ENCODE data around the gene MYDGF. TPM values are rescaled to one million over a fixed set of nuclear protein-coding genes. Genes with fewer than 3 reads are reported as not detected.
A peak's percentile ranks its signal among the peaks of the same experiment; 100 is the strongest.

Gene MYDGF
- polyA plus RNA-seq, 3 donors, result 64.6 to 165 (median 160) TPM

DNA sequence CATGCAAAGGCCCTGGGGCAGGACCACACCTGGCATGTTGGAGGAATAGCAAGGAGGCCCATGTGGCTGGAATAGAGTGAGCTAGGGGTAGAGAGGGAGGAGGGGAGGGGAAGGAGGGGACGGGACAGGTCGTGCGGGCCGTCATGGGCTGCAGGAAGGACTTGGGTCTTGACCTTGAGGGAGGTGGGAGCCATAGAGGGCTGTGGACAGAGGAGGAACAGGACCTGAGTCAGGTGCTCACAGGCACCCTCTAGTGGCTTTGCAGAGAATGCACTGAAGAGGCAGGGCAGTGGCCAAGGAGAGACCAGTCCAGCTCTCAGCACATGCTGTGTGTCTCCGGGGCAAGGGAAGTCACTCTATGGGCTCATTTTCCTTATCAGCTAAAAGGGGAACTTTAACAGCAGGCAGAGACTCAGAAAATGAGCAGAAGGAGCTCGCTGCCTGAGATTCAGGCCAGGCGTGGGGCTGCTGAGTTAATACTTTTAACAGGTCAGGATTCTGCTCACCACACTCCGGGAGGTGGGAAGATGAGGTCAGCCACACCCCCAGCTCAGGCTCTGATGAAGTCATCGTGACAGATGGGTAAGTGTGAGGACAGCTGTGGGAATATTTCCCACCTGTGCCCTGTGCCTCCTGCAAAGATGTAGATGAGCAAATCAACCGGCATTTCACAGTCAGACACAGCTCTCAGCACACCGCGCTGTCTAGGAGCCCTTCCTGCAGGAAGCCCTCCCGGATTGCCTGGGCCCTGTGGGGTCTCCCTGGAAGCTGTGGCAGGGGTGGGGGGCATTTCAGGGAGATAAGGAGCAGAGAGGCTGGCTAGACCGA is 36.8 kb downstream of the MYDGF start:
- no peaks in the 10 kb centered on the region for H3K27me3 ChIP-seq (ENCODE audit: control insufficient read depth in 2 of 2, insufficient read depth in 2 of 2, low read length in 2 of 2)
- Mint-ChIP-seq H3K27me3 (ENCODE audit: low read depth in 3 of 3) (peaks cover 1 to 16% (median 12%) of the 10 kb centered on the region in 3 donors), H3K4me1 (peaks cover 46% of the 10 kb centered on the region), H3K27ac (peak overlapping the region; percentile 86 to 94 (median 89)), H3K4me3 (peak overlapping the region; percentile 31 to 67), H3K9me3 (no peaks in the 10 kb centered on the region), H3K36me3 (no peaks in the 10 kb centered on the region)
- H3K9ac ChIP-seq (ENCODE audit: insufficient read depth, low read length, poor library complexity, severe bottlenecking), result peak overlapping the region; percentile 48
- intact Hi-C loops (cut with micrococcal nuclease), result loop anchor here (5.0 kb wide), 2 partner anchors 36 to 56 kb away; no protein-coding TSS in a partner anchor
- H3K4me1 ChIP-seq (ENCODE audit: control insufficient read depth in 1 of 2, insufficient read depth in 2 of 2, low read length in 2 of 2), result peaks cover 45 to 49% of the 10 kb centered on the region in 2 donors
- peak; percentile 92 to 96 (median 96) for DNase-seq
- TF ChIP-seq, protein P1, sequence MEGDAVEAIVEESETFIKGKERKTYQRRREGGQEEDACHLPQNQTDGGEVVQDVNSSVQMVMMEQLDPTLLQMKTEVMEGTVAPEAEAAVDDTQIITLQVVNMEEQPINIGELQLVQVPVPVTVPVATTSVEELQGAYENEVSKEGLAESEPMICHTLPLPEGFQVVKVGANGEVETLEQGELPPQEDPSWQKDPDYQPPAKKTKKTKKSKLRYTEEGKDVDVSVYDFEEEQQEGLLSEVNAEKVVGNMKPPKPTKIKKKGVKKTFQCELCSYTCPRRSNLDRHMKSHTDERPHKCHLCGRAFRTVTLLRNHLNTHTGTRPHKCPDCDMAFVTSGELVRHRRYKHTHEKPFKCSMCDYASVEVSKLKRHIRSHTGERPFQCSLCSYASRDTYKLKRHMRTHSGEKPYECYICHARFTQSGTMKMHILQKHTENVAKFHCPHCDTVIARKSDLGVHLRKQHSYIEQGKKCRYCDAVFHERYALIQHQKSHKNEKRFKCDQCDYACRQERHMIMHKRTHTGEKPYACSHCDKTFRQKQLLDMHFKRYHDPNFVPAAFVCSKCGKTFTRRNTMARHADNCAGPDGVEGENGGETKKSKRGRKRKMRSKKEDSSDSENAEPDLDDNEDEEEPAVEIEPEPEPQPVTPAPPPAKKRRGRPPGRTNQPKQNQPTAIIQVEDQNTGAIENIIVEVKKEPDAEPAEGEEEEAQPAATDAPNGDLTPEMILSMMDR (IDR thresholded peaks at IDR 0.05), result peak; percentile 87
- no peaks in the 10 kb centered on the region for H3K79me2 ChIP-seq (ENCODE audit: insufficient read depth, low read length)
- peak overlapping the region in 1 of 3 experiments; percentile 21 for H3K4me3 ChIP-seq (replicated peaks in 1 of 3; ENCODE audit: low read depth in 2 of 3, low read length in 3 of 3)
- H4K20me1 ChIP-seq (ENCODE audit: insufficient read depth, low read length), result no peaks in the 10 kb centered on the region
- peak overlapping the region; percentile 0 for H3K4me2 ChIP-seq (replicated peaks; ENCODE audit: extremely low read depth, low read length, poor library complexity, severe bottlenecking)
- no peaks in the 10 kb centered on the region for H3K36me3 ChIP-seq (replicated peaks in 1 of 2; ENCODE audit: control insufficient read depth in 1 of 2, insufficient read depth in 2 of 2, low read length in 2 of 2)
- peak overlapping the region; percentile 74 to 83 for H3K27ac ChIP-seq (ENCODE audit: low read depth in 1 of 2, low read length in 2 of 2)
- no peaks in the 10 kb centered on the region for H3K9me3 ChIP-seq (replicated peaks in 1 of 2; ENCODE audit: control insufficient read depth in 1 of 2, insufficient read depth in 1 of 2, low read length in 2 of 2)
- no peak overlapping the region for H2AFZ ChIP-seq (ENCODE audit: insufficient read depth, low read depth, low read length, poor library complexity, severe bottlenecking)
- 33% methylated on average over 9 of the region's 14 CpGs for WGBS (ENCODE audit: insufficient coverage)

DNA sequence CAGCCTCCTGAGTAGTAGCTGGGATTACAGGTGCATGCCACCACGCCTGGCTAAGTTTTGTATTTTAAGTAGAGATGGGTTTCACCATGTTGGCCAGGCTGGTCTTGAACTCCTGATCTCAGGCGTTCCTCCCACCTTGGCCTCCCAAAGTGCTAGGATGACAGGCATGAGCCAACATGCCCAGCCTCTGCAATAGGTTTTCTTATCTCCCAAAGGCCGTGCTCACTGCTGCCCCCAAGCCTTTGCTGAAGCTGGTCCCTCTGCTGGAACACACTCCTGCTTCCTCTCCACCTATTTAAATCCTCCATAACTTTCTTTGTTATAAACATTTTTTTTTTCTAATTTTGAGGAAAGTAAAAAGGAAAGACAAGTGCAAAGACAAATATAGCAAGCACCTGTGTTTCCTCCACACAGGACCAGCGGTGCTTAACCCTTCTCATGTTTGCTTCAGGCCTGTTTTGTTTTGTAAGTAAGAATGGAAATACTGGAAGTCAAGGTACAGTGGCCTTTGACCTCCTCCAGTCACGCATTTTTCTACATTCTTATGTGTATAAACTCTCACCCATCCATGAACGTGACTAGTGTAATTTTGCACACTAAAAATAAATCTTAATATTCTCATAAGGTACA is 45.3 kb downstream of the MYDGF start:
- Histone ChIP-seq H3K9me3 (replicated peaks in 1 of 2; ENCODE audit: control insufficient read depth in 1 of 2, insufficient read depth in 1 of 2, low read length in 2 of 2) (no peaks in the 10 kb centered on the region), H2AFZ (ENCODE audit: insufficient read depth, low read depth, low read length, poor library complexity, severe bottlenecking) (no peak overlapping the region), H3K4me2 (replicated peaks; ENCODE audit: extremely low read depth, low read length, poor library complexity, severe bottlenecking) (no peak overlapping the region), H3K27me3 (ENCODE audit: control insufficient read depth in 2 of 2, insufficient read depth in 2 of 2, low read length in 2 of 2) (peaks cover 0 to 2% of the 10 kb centered on the region in 2 donors), H3K9ac (ENCODE audit: insufficient read depth, low read length, poor library complexity, severe bottlenecking) (no peak overlapping the region), H3K36me3 (replicated peaks in 1 of 2; ENCODE audit: control insufficient read depth in 1 of 2, insufficient read depth in 2 of 2, low read length in 2 of 2) (no peaks in the 10 kb centered on the region), H3K27ac (ENCODE audit: low read depth in 1 of 2, low read length in 2 of 2) (no peak overlapping the region), H3K79me2 (ENCODE audit: insufficient read depth, low read length) (no peaks in the 10 kb centered on the region), H3K4me3 (replicated peaks in 1 of 3; ENCODE audit: low read depth in 2 of 3, low read length in 3 of 3) (no peak overlapping the region), H3K4me1 (ENCODE audit: control insufficient read depth in 1 of 2, insufficient read depth in 2 of 2, low read length in 2 of 2) (no peaks in the 10 kb centered on the region), H4K20me1 (ENCODE audit: insufficient read depth, low read length) (no peaks in the 10 kb centered on the region)
- intact Hi-C loops (cut with micrococcal nuclease), result no loop called here
- Mint-ChIP-seq H3K4me1 (no peaks in the 10 kb centered on the region), H3K4me3 (no peak overlapping the region), H3K27ac (no peak overlapping the region), H3K9me3 (peaks cover 0 to 2% (median 0%) of the 10 kb centered on the region in 7 donors), H3K27me3 (ENCODE audit: low read depth in 3 of 3) (peaks cover 6 to 21% (median 13%) of the 10 kb centered on the region in 3 donors), H3K36me3 (no peaks in the 10 kb centered on the region)
- 33% methylated on average over 2 of the region's 6 CpGs for WGBS (ENCODE audit: insufficient coverage)
- DNase-seq, result no peak
- TF ChIP-seq, protein P1 (IDR thresholded peaks at IDR 0.05), result no peak
